Measurements from ENCODE around the gene HIPK3.

GRCh38 chr11:33325451-33325850 is 68.3 kb downstream of the HIPK3 start:
- no peak for TF ChIP-seq TAF1 (IDR thresholded peaks at IDR 0.05; ENCODE audit: borderline replicate concordance, insufficient read depth, low read length)
- no peak for TF ChIP-seq POLR2AphosphoS5 (IDR thresholded peaks at IDR 0.05; ENCODE audit: low read depth, low read length)
